ENCODE measurements around the gene NLRC3.

NLRC3 gene

GRCh38 chr16:3564889-3565141 lies 12.4 kb downstream of the NLRC3 start:
- TF ChIP-seq CSDC2 (CRISPR knock-in tag; IDR thresholded peaks at IDR 0.05) (no peak), RARB (CRISPR knock-in tag; IDR thresholded peaks at IDR 0.05) (no peak), CREB5 (CRISPR knock-in tag; IDR thresholded peaks at IDR 0.05; ENCODE audit: low read depth) (no peak), CSRNP3 (CRISPR knock-in tag; IDR thresholded peaks at IDR 0.05) (no peak), TCF4 (CRISPR knock-in tag; IDR thresholded peaks at IDR 0.05; ENCODE audit: borderline replicate concordance) (no peak), TSHZ2 (CRISPR knock-in tag; IDR thresholded peaks at IDR 0.05) (no peak)
- ATAC-seq: no peak

- no peak for ATAC-seq
- TF ChIP-seq ZNF565 (CRISPR knock-in tag; conservative IDR thresholded peaks at IDR 0.05; ENCODE audit: low read depth): no peak
- no peak for TF ChIP-seq CSDC2 (CRISPR knock-in tag; IDR thresholded peaks at IDR 0.05)
- TF ChIP-seq OSR1 (CRISPR knock-in tag; IDR thresholded peaks at IDR 0.05): no peak
- no peak for TF ChIP-seq POU6F1 (CRISPR knock-in tag; IDR thresholded peaks at IDR 0.05; ENCODE audit: borderline replicate concordance, low read depth)
- TF ChIP-seq ZNF70 (CRISPR knock-in tag; IDR thresholded peaks at IDR 0.05): no peak
- TF ChIP-seq BACH2 (CRISPR knock-in tag; IDR thresholded peaks at IDR 0.05; ENCODE audit: borderline replicate concordance): no peak
- no peak for TF ChIP-seq CREB5 (CRISPR knock-in tag; IDR thresholded peaks at IDR 0.05; ENCODE audit: low read depth)
- no peak for TF ChIP-seq TCF4 (CRISPR knock-in tag; IDR thresholded peaks at IDR 0.05; ENCODE audit: borderline replicate concordance)
- no peak for TF ChIP-seq SNAI2 (CRISPR knock-in tag; IDR thresholded peaks at IDR 0.05)
- no peak for TF ChIP-seq ZFP3 (CRISPR knock-in tag; IDR thresholded peaks at IDR 0.05)
- TF ChIP-seq ARNTL (CRISPR knock-in tag; IDR thresholded peaks at IDR 0.05; ENCODE audit: borderline replicate concordance, low read depth): no peak
- TF ChIP-seq PPARA (CRISPR knock-in tag; IDR thresholded peaks at IDR 0.05; ENCODE audit: borderline replicate concordance): no peak
- TF ChIP-seq ZNF8 (CRISPR knock-in tag; IDR thresholded peaks at IDR 0.05): no peak
These were observed 12.9 kb downstream of the NLRC3 start for GRCh38 chr16:3564130-3564888.

- TF ChIP-seq ZFP30 (CRISPR knock-in tag; IDR thresholded peaks at IDR 0.05) (no peak), GLIS3 (CRISPR knock-in tag; IDR thresholded peaks at IDR 0.05) (no peak), ESRRG (CRISPR knock-in tag; IDR thresholded peaks at IDR 0.05) (no peak), ZNF565 (CRISPR knock-in tag; conservative IDR thresholded peaks at IDR 0.05; ENCODE audit: low read depth) (no peak), BACH2 (CRISPR knock-in tag; IDR thresholded peaks at IDR 0.05; ENCODE audit: borderline replicate concordance) (no peak), PATZ1 (CRISPR knock-in tag; IDR thresholded peaks at IDR 0.05; ENCODE audit: borderline replicate concordance) (no peak), CSRNP3 (CRISPR knock-in tag; IDR thresholded peaks at IDR 0.05) (no peak), ZNF70 (CRISPR knock-in tag; IDR thresholded peaks at IDR 0.05) (no peak), ARNTL (CRISPR knock-in tag; IDR thresholded peaks at IDR 0.05; ENCODE audit: borderline replicate concordance, low read depth) (no peak), POU6F1 (CRISPR knock-in tag; IDR thresholded peaks at IDR 0.05; ENCODE audit: borderline replicate concordance, low read depth) (no peak)
- ATAC-seq: no peak
These were observed 14.2 kb downstream of the NLRC3 start for GRCh38 chr16:3562914-3563480.
